Loucy (cell line): ENCODE data around the gene SLC35F3.

Source experiments
- CTCF ChIP-seq: fragments of 200-600 bp; sonication (generic); conservative IDR thresholded peaks from 2 replicates; pipeline ENCODE4 v1.5.1; 2014; ENCODE audit warnings: mild to moderate bottlenecking, antibody characterized with exemption, low read length
- EZH2phosphoT487 ChIP-seq: fragments of 200-600 bp; IDR thresholded peaks from 2 replicates; pipeline ENCODE4 v1.6.1; 2018; ENCODE audit warnings: antibody characterized with exemption, mild to moderate bottlenecking, moderate library complexity, borderline replicate concordance

GRCh38 chr1:234315091-234315541 is 410.6 kb downstream of the SLC35F3 start:
- TF ChIP-seq CTCF = no peak
- no peak for TF ChIP-seq EZH2phosphoT487
